ENCODE data around the gene SAMD8.

- TF ChIP-seq CTCF (IDR thresholded peaks at IDR 0.05; ENCODE audit: insufficient read depth, low read length, poor library complexity, severe bottlenecking) (no peak), EZH2phosphoT487 (conservative IDR thresholded peaks at IDR 0.05; ENCODE audit: low read length) (no peak)
Observed at GRCh38 chr10:75159519-75159918, 48.1 kb downstream of the SAMD8 start.
